ENCODE measurements around the gene CLDN6.

CLDN6 gene

GRCh38 chr16:3051009-3051408 lies 33.0 kb upstream of the CLDN6 start:
- DNase-seq = no peak

GRCh38 chr16:3050487-3050886 lies 32.5 kb upstream of the CLDN6 start:
- no peak for DNase-seq

GRCh38 chr16:3049921-3050481 lies 32.0 kb upstream of the CLDN6 start:
- no peak for DNase-seq

GRCh38 chr16:3047387-3047720 lies 29.4 kb upstream of the CLDN6 start:
- no peak for DNase-seq

GRCh38 chr16:3046641-3047386 lies 28.8 kb upstream of the CLDN6 start:
- no peak for DNase-seq

- DNase-seq = no peak
These were observed 28.0 kb upstream of the CLDN6 start, which contains the start of gene MMP25 for GRCh38 chr16:3045758-3046640. Gene MMP25, plus strand, starts transcription at chr16:3046561. Its CDS starts 357 bp downstream, at chr16:3046918.

- DNase-seq = no peak
These were observed 26.7 kb upstream of the CLDN6 start for GRCh38 chr16:3044708-3045107.

- DNase-seq = no peak
These were observed 24.4 kb upstream of the CLDN6 start for GRCh38 chr16:3042376-3042775.

- no peak for DNase-seq
These were observed 20.9 kb upstream of the CLDN6 start for GRCh38 chr16:3038896-3039295.

GRCh38 chr16:3038256-3038655 lies 20.3 kb upstream of the CLDN6 start:
- no peak for DNase-seq

GRCh38 chr16:3036726-3037315 lies 18.8 kb upstream of the CLDN6 start, which contains the start of gene BICDL2:
Gene BICDL2, minus strand, starts transcription at chr16:3036944. Its CDS starts 1,448 bp downstream, at chr16:3035496.
- no peak for DNase-seq

GRCh38 chr16:3035972-3036725 lies 18.2 kb upstream of the CLDN6 start:
- DNase-seq = no peak

- DNase-seq = no peak
These were observed 17.4 kb upstream of the CLDN6 start for GRCh38 chr16:3035289-3035971.

GRCh38 chr16:3032624-3033023 lies 14.6 kb upstream of the CLDN6 start:
- no peak for DNase-seq

GRCh38 chr16:3030222-3031212 lies 12.5 kb upstream of the CLDN6 start:
- DNase-seq = no peak

GRCh38 chr16:3029491-3030221 lies 11.7 kb upstream of the CLDN6 start:
- DNase-seq = no peak

- DNase-seq = no peak
These were observed 10.8 kb upstream of the CLDN6 start for GRCh38 chr16:3028716-3029319.

GRCh38 chr16:3027983-3028715 lies 10.2 kb upstream of the CLDN6 start:
- DNase-seq = peak; percentile 27

- no peak for DNase-seq
These were observed 9.5 kb upstream of the CLDN6 start for GRCh38 chr16:3027489-3027795.
